ENCODE data around the gene TPST1.

The TPST1 gene

DNA sequence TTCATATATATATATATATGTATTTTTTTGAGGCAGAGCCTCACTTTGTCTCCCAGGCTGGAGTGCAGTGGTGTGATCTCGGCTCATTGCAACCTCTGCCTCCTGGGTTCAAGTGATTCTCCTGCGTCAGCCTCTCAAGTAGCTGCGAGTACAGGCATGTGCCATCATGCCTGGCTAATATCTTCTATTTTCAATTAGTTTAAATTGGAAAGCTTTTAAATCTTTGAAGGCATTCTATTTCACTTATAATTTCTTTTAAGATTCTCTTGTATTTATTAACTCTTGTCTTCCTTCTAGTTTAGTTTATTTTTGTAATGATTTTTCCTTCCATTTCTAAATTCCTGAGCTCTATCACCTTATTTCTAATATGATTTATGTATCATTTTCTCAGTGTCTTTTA lies 71.2 kb downstream of the TPST1 start:
- Mint-ChIP-seq H3K4me3 (no peak overlapping the region), H3K36me3 (no peaks in the 10 kb centered on the region), H3K27me3 (no peaks in the 10 kb centered on the region), H3K9me3 (no peaks in the 10 kb centered on the region), H3K4me1 (no peaks in the 10 kb centered on the region), H3K27ac (no peak overlapping the region)
- CTCF ChIA-PET: no interaction called here
- no peak for DNase-seq

DNA sequence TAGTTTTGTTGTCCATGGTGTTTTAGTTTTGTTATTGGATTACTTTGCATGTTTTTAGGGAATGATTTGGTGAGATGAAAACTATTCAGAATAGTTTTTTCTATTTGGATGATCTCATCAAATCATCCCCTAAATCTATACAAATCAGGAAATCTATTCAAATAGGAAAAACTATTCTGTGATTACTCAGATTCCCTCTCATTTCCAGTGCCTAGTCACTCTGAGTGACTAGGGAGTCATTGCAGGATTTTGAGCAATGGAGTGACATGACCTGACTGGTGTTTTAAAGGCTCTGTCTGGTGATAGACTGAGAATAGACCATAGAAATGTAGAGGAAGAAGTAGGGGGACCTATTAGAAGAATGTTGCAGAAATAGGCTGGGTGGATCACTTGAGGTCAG lies 72.4 kb downstream of the TPST1 start:
- H3K27ac Mint-ChIP-seq: no peak overlapping the region
- H3K9me3 Mint-ChIP-seq: no peaks in the 10 kb centered on the region
- CTCF ChIA-PET: no interaction called here
- no peaks in the 10 kb centered on the region for H3K27me3 Mint-ChIP-seq
- DNase-seq: no peak
- H3K36me3 Mint-ChIP-seq: no peaks in the 10 kb centered on the region
- H3K4me1 Mint-ChIP-seq: no peaks in the 10 kb centered on the region
- H3K4me3 Mint-ChIP-seq: no peak overlapping the region

DNA sequence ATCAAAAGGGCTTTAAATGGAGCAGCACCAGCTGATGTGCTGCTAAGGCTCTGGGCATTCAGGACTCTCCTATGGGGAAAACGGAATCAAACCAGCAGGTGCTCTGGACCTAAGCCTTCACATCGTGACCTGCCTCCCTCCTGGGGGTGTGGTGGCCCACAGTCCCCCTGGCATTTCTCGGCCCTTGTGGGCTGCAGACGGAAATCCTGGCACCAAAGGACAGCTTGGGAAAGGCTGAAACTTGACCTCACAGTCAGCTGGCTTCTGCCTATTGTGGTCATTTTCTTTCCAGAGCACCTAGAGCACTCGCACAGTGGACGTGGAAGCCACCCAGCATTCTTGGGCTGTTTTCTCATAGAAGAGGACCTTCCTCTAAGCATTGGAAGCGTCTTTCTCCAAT lies 74.8 kb downstream of the TPST1 start:
- no peaks in the 10 kb centered on the region for H3K36me3 Mint-ChIP-seq
- H3K27me3 Mint-ChIP-seq: no peaks in the 10 kb centered on the region
- no peak overlapping the region for H3K27ac Mint-ChIP-seq
- CTCF ChIA-PET: no interaction called here
- no peaks in the 10 kb centered on the region for H3K9me3 Mint-ChIP-seq
- no peak overlapping the region for H3K4me3 Mint-ChIP-seq
- no peak for DNase-seq
- no peaks in the 10 kb centered on the region for H3K4me1 Mint-ChIP-seq

DNA sequence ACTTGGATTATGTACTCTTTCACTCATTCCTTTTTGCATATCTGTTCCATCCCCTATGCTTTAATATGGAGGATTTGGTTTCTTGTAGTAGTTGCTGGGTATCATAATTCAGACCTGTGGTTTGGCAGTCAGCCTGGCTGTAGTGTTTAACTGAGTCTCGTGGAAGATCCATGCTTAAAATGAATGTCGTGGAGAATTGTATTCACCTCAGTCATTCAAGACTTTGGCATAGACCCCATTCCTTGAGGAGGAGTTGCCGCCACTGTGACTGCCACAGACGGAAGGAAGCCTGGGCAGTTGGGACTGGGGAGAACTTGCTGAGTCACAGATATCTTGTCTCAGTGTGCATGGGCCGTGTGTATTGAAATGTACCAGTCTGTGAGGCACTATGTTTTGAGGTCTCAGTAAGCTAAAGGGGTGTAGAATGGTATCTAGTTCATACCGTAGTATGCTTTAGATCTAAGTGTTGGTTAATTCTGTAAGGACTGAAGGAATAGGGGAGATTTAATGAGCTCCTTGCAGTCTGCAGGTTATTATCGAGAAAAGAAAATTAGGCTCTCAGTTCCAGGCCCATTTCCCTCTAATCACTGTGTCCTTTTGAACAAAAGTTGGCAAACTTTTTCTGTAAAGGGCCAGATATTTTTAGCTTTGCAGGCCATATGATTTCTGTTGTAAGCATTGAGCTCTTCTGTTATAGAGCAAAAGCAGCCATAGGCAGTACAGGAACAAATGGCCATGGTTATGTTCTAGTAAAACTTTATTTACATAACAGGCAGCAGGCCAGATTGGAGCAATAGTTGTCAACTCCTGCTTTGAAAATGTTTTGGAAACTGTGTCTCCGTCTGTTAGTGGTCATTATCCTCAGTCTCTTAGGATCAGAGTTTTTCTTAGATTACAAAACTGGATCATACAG lies 76.8 kb downstream of the TPST1 start:
- no peak for DNase-seq
- no peaks in the 10 kb centered on the region for H3K27me3 Mint-ChIP-seq
- H3K36me3 Mint-ChIP-seq: no peaks in the 10 kb centered on the region
- H3K27ac Mint-ChIP-seq: no peak overlapping the region
- CTCF ChIA-PET: no interaction called here
- no peak overlapping the region for H3K4me3 Mint-ChIP-seq
- no peaks in the 10 kb centered on the region for H3K4me1 Mint-ChIP-seq
- peaks cover 2% of the 10 kb centered on the region for H3K9me3 Mint-ChIP-seq

DNA sequence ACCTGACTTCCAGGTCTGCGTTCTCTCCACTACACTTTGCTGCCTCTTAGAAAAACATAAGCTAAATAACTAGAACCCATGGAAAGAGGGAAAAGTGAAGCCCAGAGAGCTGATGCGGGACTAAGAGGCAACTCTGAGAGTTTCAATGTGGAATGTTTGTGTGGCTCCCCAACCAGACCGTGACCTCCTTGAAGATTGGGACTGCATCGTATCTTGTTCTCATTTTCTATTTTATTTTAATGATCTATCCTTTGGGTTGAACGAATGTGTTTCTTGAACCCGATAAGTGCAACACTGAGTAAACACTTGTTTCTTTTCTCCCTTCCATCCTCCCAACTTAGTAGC lies 77.4 kb downstream of the TPST1 start:
- no peak for DNase-seq
- Mint-ChIP-seq H3K27ac (no peak overlapping the region), H3K4me1 (no peaks in the 10 kb centered on the region), H3K4me3 (no peak overlapping the region), H3K27me3 (no peaks in the 10 kb centered on the region), H3K9me3 (peaks cover 2% of the 10 kb centered on the region), H3K36me3 (no peaks in the 10 kb centered on the region)
- CTCF ChIA-PET: no interaction called here

DNA sequence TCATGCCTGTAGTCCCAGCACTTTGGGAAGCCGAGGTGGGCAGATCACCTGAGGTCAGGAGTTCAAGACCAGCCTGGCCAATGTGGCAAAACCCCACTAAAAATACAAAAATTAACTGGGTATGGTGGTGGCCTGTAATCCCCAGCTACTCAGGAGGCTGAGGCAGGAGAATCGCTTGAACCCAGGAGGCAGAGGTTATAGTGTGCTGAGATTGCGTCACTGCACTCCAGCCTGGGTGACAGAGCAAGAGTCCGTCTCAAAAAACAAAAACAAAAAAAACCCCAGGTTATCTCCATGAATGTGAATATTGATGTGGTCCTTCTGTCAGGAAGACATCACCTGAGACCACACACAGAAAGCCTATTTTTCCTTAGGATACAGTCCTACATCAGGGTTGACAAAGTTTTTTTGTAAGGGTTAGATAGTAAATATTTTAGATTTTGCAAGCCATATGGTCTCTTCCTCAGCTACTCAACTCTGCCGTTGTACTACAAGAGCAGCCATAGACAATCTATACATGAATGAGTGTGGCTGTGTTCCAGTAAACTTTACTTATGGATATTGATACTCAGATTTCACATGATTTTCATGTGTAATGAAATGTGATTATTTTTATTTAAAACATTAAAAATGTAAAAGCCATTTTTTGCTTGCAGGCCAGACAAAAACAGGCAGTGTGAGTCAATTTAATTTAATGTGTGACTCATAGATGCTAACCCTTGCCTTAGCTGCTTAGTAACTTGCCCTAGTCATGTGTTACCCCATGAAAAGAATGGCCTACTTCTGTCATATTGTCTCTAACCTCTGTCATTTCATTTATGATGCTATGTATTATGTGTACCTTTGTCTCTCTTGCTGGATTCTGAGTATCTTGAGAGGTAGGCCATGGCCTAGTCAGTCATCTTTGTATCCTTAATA lies 78.1 kb downstream of the TPST1 start:
- Mint-ChIP-seq H3K9me3 (peaks cover 2% of the 10 kb centered on the region), H3K4me1 (no peaks in the 10 kb centered on the region), H3K4me3 (no peak overlapping the region), H3K27me3 (no peaks in the 10 kb centered on the region), H3K27ac (no peak overlapping the region), H3K36me3 (no peaks in the 10 kb centered on the region)
- CTCF ChIA-PET: no interaction called here
- no peak for DNase-seq

DNA sequence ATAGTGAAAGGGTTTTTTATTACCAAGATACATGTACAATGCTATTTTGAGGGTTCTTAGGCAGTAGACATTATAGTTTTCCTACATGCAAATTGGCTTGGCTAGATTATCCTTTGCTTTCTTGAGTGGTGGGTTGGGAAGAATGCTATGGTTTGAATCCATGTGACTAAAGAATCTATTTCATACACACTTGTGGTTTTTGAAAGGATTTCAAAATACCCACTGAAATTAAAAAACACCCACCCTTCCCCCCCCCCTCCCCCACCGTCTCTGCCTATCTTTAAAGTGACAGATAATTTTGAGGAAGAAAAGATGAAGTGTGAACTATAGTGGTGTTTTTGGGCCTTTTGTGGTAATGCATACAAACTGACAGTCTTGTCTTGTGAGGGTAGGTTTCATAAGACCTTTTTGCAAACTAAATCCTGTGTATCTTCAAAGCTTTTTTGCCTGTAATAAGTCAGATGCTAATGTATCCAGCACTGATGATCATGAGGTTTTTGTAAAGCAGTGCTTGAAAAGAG lies 90.9 kb downstream of the TPST1 start:
- CTCF ChIA-PET: no interaction called here
- no peak for DNase-seq
- Mint-ChIP-seq H3K36me3 (peaks cover 1% of the 10 kb centered on the region), H3K27ac (no peak overlapping the region), H3K4me3 (no peak overlapping the region), H3K9me3 (peaks cover 5% of the 10 kb centered on the region), H3K4me1 (no peaks in the 10 kb centered on the region), H3K27me3 (no peaks in the 10 kb centered on the region)

DNA sequence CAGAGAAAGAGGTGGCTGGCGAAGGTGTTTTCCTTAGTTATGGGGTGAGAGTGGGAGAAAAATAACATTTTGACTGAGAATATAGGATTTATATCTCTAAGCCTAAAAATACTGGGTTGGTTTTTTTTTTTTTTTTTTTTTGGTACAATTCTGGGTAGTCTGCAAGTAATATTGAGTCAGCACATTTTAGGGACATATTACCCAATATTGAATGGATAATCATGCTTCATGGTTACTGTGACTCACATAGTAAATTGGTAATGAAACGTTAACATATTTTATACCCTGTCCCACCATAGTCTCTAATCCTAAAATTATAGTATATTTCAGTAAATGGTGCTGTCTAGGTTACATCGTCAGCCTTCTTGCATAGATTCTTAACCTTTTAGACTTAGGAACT lies 91.4 kb downstream of the TPST1 start:
- H3K4me3 Mint-ChIP-seq: no peak overlapping the region
- peaks cover 5% of the 10 kb centered on the region for H3K9me3 Mint-ChIP-seq
- peaks cover 1% of the 10 kb centered on the region for H3K36me3 Mint-ChIP-seq
- DNase-seq: no peak
- H3K27ac Mint-ChIP-seq: no peak overlapping the region
- H3K4me1 Mint-ChIP-seq: no peaks in the 10 kb centered on the region
- CTCF ChIA-PET: no interaction called here
- no peaks in the 10 kb centered on the region for H3K27me3 Mint-ChIP-seq

DNA sequence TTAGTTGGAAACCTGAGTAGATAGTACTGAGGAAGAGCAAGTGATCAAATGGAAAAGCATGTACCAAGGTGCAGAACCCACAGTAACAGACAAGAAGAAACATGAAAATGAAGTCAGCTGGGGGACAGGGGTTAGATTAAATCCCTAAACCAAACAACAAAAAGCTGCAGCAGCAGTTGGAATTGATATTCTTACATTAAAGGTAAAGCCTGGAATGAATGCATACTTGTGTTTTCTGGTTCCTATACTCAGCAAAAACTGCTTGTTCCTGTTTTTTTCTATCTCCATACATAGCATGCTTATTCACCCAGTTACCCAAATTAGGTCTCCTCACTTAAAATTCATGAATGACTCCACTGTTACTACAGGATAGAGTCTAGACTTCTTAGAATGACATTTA lies 92.4 kb downstream of the TPST1 start:
- CTCF ChIA-PET: no interaction called here
- Mint-ChIP-seq H3K4me3 (no peak overlapping the region), H3K27ac (no peak overlapping the region), H3K27me3 (no peaks in the 10 kb centered on the region), H3K36me3 (peaks cover 1% of the 10 kb centered on the region), H3K9me3 (peaks cover 5% of the 10 kb centered on the region), H3K4me1 (no peaks in the 10 kb centered on the region)
- no peak for DNase-seq

DNA sequence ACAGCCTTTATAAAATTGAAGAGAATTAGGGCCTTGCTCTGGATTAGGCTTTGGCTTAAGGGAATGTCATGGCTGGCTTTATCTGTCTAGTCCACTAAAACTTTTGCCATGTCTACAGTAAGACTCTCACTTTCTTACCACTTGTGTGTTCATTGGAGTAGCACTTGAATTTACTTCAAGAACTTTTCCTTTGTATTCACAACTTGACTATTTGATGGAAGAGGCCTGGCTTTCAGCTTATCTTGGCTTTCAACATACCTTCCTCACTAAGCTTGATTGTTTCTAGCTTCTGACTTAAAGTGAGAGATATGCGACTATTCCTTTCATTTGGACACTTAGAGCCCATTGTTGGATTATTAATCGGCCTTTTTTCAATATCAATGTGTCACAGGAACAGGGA lies 96.1 kb downstream of the TPST1 start:
- Mint-ChIP-seq H3K4me1 (no peaks in the 10 kb centered on the region), H3K36me3 (peaks cover 1% of the 10 kb centered on the region), H3K4me3 (no peak overlapping the region), H3K27ac (no peak overlapping the region), H3K9me3 (peaks cover 5% of the 10 kb centered on the region), H3K27me3 (no peaks in the 10 kb centered on the region)
- CTCF ChIA-PET: no interaction called here
- no peak for DNase-seq

DNA sequence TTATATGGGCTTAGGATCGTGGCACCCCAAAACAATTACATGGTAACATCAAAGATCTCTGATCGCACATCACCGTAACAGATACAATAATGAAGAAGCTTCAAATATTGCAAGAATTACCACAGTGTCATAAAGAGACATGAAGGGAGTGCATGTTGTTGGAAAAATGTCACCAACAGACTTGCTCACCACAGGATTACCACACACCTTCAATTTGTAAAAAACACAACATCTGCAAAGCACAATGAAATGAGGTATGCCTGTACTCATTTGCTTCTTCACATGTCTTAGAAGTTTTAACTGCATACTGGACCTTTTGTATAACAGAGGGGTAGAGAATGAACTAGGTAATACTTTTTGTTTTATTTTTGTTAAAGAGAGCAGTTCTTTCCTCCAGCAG lies 96.6 kb downstream of the TPST1 start:
- DNase-seq: no peak
- no peak overlapping the region for H3K27ac Mint-ChIP-seq
- H3K4me3 Mint-ChIP-seq: no peak overlapping the region
- no peaks in the 10 kb centered on the region for H3K27me3 Mint-ChIP-seq
- peaks cover 1% of the 10 kb centered on the region for H3K36me3 Mint-ChIP-seq
- H3K4me1 Mint-ChIP-seq: no peaks in the 10 kb centered on the region
- CTCF ChIA-PET: no interaction called here
- peaks cover 5% of the 10 kb centered on the region for H3K9me3 Mint-ChIP-seq

DNA sequence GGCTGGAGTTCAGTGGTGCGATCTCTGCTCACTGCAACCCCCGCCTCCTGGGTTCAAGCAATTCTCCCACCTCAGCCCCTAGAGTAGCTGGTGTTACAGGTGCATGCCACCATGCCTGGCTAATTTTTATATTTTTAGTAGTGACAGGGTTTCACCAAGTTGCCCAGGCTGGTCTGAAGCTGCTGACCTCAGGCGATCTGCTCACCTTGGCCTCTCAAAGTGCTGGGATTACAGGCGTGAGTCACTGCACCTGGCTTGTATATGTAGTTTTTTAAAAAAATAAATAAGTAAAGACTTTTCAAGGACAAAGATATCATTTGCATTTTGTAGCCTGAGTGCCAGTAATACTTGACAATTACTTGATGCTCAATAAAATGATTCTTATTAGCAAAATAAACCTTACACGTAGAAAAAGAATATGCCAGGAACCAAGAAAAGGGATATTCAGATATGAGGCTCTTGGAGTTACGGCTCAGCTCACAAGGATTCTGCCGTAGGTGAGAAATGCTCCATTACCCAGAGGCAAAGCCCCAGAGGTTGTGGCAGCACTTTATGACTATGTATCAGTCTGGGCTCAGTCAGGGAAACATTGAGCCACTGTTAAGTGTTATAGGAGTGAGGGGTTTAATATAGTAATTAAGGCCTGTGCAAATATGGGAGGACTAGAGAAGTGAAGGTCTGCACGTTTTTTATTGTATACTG lies 98.5 kb downstream of the TPST1 start:
- no peaks in the 10 kb centered on the region for H3K4me1 Mint-ChIP-seq
- H3K4me3 Mint-ChIP-seq: no peak overlapping the region
- no peaks in the 10 kb centered on the region for H3K27me3 Mint-ChIP-seq
- peaks cover 2% of the 10 kb centered on the region for H3K9me3 Mint-ChIP-seq
- H3K27ac Mint-ChIP-seq: no peak overlapping the region
- H3K36me3 Mint-ChIP-seq: no peaks in the 10 kb centered on the region
- CTCF ChIA-PET: no interaction called here
- no peak for DNase-seq

DNA sequence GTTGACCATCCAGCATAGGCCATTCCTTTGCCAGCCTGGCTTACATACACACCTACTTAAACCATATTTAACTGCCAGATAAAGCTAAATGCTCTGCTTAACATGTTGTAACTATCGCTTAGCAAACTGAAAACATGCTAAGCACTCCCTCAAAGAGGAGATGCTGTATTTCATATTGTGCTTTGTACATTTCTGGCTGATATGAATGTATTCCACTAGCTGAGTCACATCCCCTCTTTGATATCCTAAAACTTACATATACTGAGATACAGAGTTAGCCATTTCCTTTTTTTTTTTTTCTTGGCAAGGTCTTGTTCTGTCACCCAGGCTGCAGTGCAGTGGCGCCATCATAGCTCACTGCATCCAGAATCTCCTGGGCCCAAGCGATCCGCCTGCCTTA lies 99.4 kb downstream of the TPST1 start:
- DNase-seq: no peak
- H3K36me3 Mint-ChIP-seq: no peaks in the 10 kb centered on the region

DNA sequence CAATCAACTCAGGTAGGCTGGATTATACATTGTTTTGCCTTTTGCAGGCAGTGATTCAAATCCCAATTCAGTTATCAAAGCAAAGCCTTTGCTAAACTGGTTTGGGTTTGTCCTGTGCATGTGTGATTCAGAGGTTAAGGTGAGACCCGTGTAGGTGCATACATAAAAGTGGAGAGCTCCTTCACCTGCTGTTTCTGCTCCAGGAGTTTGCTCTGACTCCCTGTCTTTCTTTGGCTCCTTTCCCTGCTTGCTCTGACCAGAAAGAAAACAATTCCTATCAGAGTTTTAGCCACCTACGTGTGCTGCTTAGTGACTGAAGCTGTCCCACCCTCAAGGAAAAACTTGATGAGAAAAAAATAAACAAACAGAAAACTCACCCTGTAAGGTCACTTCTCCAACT lies 101.1 kb downstream of the TPST1 start:
- DNase-seq: no peak
- Mint-ChIP-seq H3K9me3 (no peaks in the 10 kb centered on the region), H3K36me3 (no peaks in the 10 kb centered on the region), H3K4me1 (no peaks in the 10 kb centered on the region), H3K4me3 (no peak overlapping the region), H3K27ac (no peak overlapping the region), H3K27me3 (no peaks in the 10 kb centered on the region)
- CTCF ChIA-PET: no interaction called here

More for the DNA sequence above, 99.4 kb downstream of the TPST1 start:
- H3K4me1 Mint-ChIP-seq: no peaks in the 10 kb centered on the region
- H3K4me3 Mint-ChIP-seq: no peak overlapping the region
- CTCF ChIA-PET: no interaction called here
- no peaks in the 10 kb centered on the region for H3K27me3 Mint-ChIP-seq
- H3K27ac Mint-ChIP-seq: no peak overlapping the region
- peaks cover under 1% of the 10 kb centered on the region for H3K9me3 Mint-ChIP-seq

Measured in activated naive CD4-positive, alpha-beta T cell treated with anti-CD3 and anti-CD28 coated beads, Interleukin-2, amount 10 ng/mL, durations not matched to agents 7 days and 5 days (primary cell).